Stimulated activated CD4-positive, alpha-beta T cell treated with anti-CD3 and anti-CD28 coated beads, Interleukin-1b, Interleukin-23, amount 100 ng/mL, for 4 hours (primary cell): Measurements from ENCODE around the gene RBPJL.

Experiments
- DNase-seq, 2 donors: peaks; one replicate each; pipeline ENCODE4 v3.0.0-alpha.2; 2020; ENCODE audit warnings: low read depth in 2 of 2

The RBPJL gene

GRCh38 chr20:45306431-45306982 is at the start of gene RBPJL:
RBPJL (plus strand) TSS chr20:45306840; CDS start chr20:45306923, 83 bp downstream.
- DNase-seq = peak; percentile 19 to 52

- no peak for DNase-seq
Observed at GRCh38 chr20:45257161-45257560, 49.5 kb upstream of the RBPJL start.

GRCh38 chr20:45257711-45258110 is 48.9 kb upstream of the RBPJL start:
- DNase-seq = no peak

- DNase-seq = no peak
Observed at GRCh38 chr20:45258259-45258658, 48.4 kb upstream of the RBPJL start.

GRCh38 chr20:45258664-45259063 is 48.0 kb upstream of the RBPJL start:
- no peak for DNase-seq

- no peak for DNase-seq
Observed at GRCh38 chr20:45263556-45264266, 42.9 kb upstream of the RBPJL start.

- no peak for DNase-seq
Observed at GRCh38 chr20:45266977-45267376, 39.7 kb upstream of the RBPJL start.

GRCh38 chr20:45268531-45268930 is 38.1 kb upstream of the RBPJL start:
- DNase-seq = no peak

- no peak for DNase-seq
Observed at GRCh38 chr20:45269056-45269455, 37.6 kb upstream of the RBPJL start.

GRCh38 chr20:45269754-45270270 is 36.8 kb upstream of the RBPJL start:
- no peak for DNase-seq

- DNase-seq = no peak
Observed at GRCh38 chr20:45275338-45275737, 31.3 kb upstream of the RBPJL start.

GRCh38 chr20:45279992-45280391 is 26.6 kb upstream of the RBPJL start:
- no peak for DNase-seq

- no peak for DNase-seq
Observed at GRCh38 chr20:45282700-45283550, 23.7 kb upstream of the RBPJL start.

- no peak for DNase-seq
Observed at GRCh38 chr20:45283551-45284057, 23.0 kb upstream of the RBPJL start.

- DNase-seq = no peak
Observed at GRCh38 chr20:45288376-45288775, 18.3 kb upstream of the RBPJL start.

GRCh38 chr20:45288860-45289259 is 17.8 kb upstream of the RBPJL start:
- no peak for DNase-seq

GRCh38 chr20:45289942-45290676 is 16.5 kb upstream of the RBPJL start:
- DNase-seq = no peak

GRCh38 chr20:45290677-45291355 is 15.8 kb upstream of the RBPJL start:
- DNase-seq = peak; percentile 48 to 56

GRCh38 chr20:45291526-45291925 is 15.1 kb upstream of the RBPJL start:
- no peak for DNase-seq

GRCh38 chr20:45292343-45292742 is 14.3 kb upstream of the RBPJL start:
- no peak for DNase-seq
